Endothelial cell of umbilical vein (primary cell): ENCODE data around the gene CACNA2D3. TPM values are rescaled to one million over a fixed set of nuclear protein-coding genes. Genes with fewer than 3 reads are reported as not detected.

Experiments
- BruUV-seq: library from RNA; stranded (reverse); fragments of 400-500 nt; replicated peaks from 2 replicates; lab custom pipeline; 2021; lab: Mats Ljungman, UMichigan
- CTCF ChIA-PET: fragments of 300-600, 350-600 bp; sonication (Branson Sonifier 250); formaldehyde crosslinking; loops from one replicate; lab custom pipeline; 2021; ENCODE audit warnings: antibody characterized with exemption, inconsistent platforms; lab: Charles Lee
- POLR2A ChIA-PET: fragments of 300-600, 350-600 bp; sonication (Branson Sonifier 250); formaldehyde crosslinking; loops from one replicate; lab custom pipeline; 2021; ENCODE audit warnings: antibody characterized with exemption, inconsistent platforms; lab: Charles Lee
- DNase-seq: peaks from one replicate; pipeline ENCODE4 v3.0.0-alpha.2; 2011; ENCODE audit warnings: low read depth, low spot score
- FAIRE-seq: peaks from 2 replicates; lab custom pipeline; 2011; peaks lifted over from hg19 to GRCh38; lab: Jason Lieb, UNC
- H2AFZ ChIP-seq: 2 replicates; pipeline ENCODE4 v1.6.0; 2012; ENCODE audit warnings: low read depth, low read length, control low read depth, inconsistent platforms
- H3K27ac ChIP-seq: 2 replicates; pipeline ENCODE4 v1.5.1; 2011; ENCODE audit warnings: low read depth, mild to moderate bottlenecking, control low read depth, low read length, moderate library complexity; ENCODE audit not compliant: insufficient read depth
- H3K27me3 ChIP-seq, 2 experiments: 2 replicates each; pipeline versions ENCODE4 v1.6.0 to v1.6.1; 2011; ENCODE audit warnings: low read length in 2 of 2, mixed read lengths in 1 of 2; ENCODE audit not compliant: control insufficient read depth in 2 of 2, insufficient read depth in 2 of 2
- H3K36me3 ChIP-seq, 2 experiments: 2 replicates in 1 of 2; 3 replicates in 1 of 2; pipeline ENCODE4 v1.5.1; 2011; ENCODE audit warnings: low read length in 2 of 2, mild to moderate bottlenecking in 1 of 2, moderate library complexity in 1 of 2; ENCODE audit not compliant: control insufficient read depth in 2 of 2, insufficient read depth in 2 of 2; ENCODE audit errors: extremely low read depth in 1 of 2
- H3K4me1 ChIP-seq: 3 replicates; pipeline ENCODE4 v1.5.1; 2011; ENCODE audit warnings: mild to moderate bottlenecking, low read length; ENCODE audit not compliant: control insufficient read depth, insufficient read depth; ENCODE audit errors: extremely low read depth
- H3K4me2 ChIP-seq: 2 replicates; pipeline ENCODE4 v1.6.1; 2011; ENCODE audit warnings: low read length, control low read depth, mixed read lengths; ENCODE audit not compliant: insufficient read depth
- H3K4me3 ChIP-seq, 3 experiments: fragments of 200-600 bp in 1 of 3; sonication (generic), shearing (Covaris generic) in 1 of 3; replicated peaks in 1 of 3; 2 replicates each; pipeline ENCODE4 v1.5.1; 2011 to 2016; ENCODE audit warnings: control low read depth in 3 of 3, low read length in 3 of 3, mild to moderate bottlenecking in 2 of 3, inconsistent platforms in 1 of 3, low read depth in 1 of 3, moderate library complexity in 1 of 3; ENCODE audit not compliant: insufficient read depth in 1 of 3
- H3K79me2 ChIP-seq: 2 replicates; pipeline ENCODE4 v1.6.0; 2012; ENCODE audit warnings: low read length, inconsistent platforms; ENCODE audit not compliant: control insufficient read depth, insufficient read depth
- H3K9ac ChIP-seq: replicated peaks from 2 replicates; pipeline ENCODE3; 2011; ENCODE audit warnings: low read length, control low read depth; ENCODE audit not compliant: insufficient read depth; ENCODE audit errors: extremely low read depth
- H3K9me1 ChIP-seq: replicated peaks from 3 replicates; pipeline ENCODE4 v1.6.0; 2011; ENCODE audit warnings: mild to moderate bottlenecking, low read length; ENCODE audit not compliant: control insufficient read depth, insufficient read depth; ENCODE audit errors: extremely low read depth
- H3K9me3 ChIP-seq: replicated peaks from 2 replicates; pipeline ENCODE4 v1.5.1; 2012; ENCODE audit warnings: low read length, inconsistent platforms; ENCODE audit not compliant: control insufficient read depth, insufficient read depth
- H4K20me1 ChIP-seq: replicated peaks from 2 replicates; pipeline ENCODE3; 2011; ENCODE audit warnings: mild to moderate bottlenecking, low read length; ENCODE audit not compliant: control insufficient read depth, insufficient read depth; ENCODE audit errors: extremely low read depth
- EZH2 ChIP-seq: IDR thresholded peaks from 2 replicates; pipeline ENCODE4 v1.6.1; 2012; ENCODE audit warnings: borderline replicate concordance, low read depth, mild to moderate bottlenecking, moderate library complexity, low read length, inconsistent platforms; ENCODE audit not compliant: severe bottlenecking
- FOS ChIP-seq: IDR thresholded peaks from 2 replicates; pipeline ENCODE4 v1.6.1; 2011; ENCODE audit warnings: mild to moderate bottlenecking, low read length, moderate library complexity, borderline replicate concordance; ENCODE audit not compliant: insufficient read depth
- GATA2 ChIP-seq: IDR thresholded peaks from 2 replicates; pipeline ENCODE4 v1.7.0; 2011; ENCODE audit warnings: low read depth, mild to moderate bottlenecking, moderate library complexity, mixed read lengths, low read length; ENCODE audit not compliant: insufficient read length, insufficient read depth
- JUN ChIP-seq: IDR thresholded peaks from 2 replicates; pipeline ENCODE4 v1.6.1; 2011; ENCODE audit warnings: borderline replicate concordance, low read depth; ENCODE audit not compliant: insufficient read length, insufficient read depth
- MYC ChIP-seq: IDR thresholded peaks from one replicate; pipeline ENCODE4 v1.6.1; 2011; ENCODE audit warnings: mild to moderate bottlenecking, low read depth, low read length
- POLR2A ChIP-seq: IDR thresholded peaks from 2 replicates; pipeline ENCODE4 v1.6.1; 2012; ENCODE audit warnings: low read depth, mild to moderate bottlenecking, control low read depth, low read length
- POLR2AphosphoS5 ChIP-seq: IDR thresholded peaks from 2 replicates; pipeline ENCODE4 v1.6.1; 2012; ENCODE audit warnings: low read depth, mild to moderate bottlenecking, control low read depth, low read length, moderate library complexity; ENCODE audit not compliant: insufficient read depth
- dilution Hi-C: fragments of 300-500 bp; cut with MboI; formaldehyde crosslinking; loops from one replicate; pipeline ENCODE4 v1.15.0; 2019; ENCODE audit warnings: low sequenced_read_pairs; ENCODE audit not compliant: extremely low pct_ligation_motif_present
- intact Hi-C: fragments of 100-400 bp; cut with micrococcal nuclease; formaldehyde crosslinking; loops from one replicate; pipeline ENCODE4 v1.10.0; 2022
- polyA plus RNA-seq, 4 experiments: library from polyadenylated mRNA; depleted of rRNA in 3 of 4; stranded (reverse) in 3 of 4; unstranded in 1 of 4; fragments of >200 nt; gene quantifications; 2 replicates each; pipeline versions ENCODE4 v1.2.1 to v1.2.3, GENCODE V29; 2011 to 2012; ENCODE audit warnings: missing spikeins in 1 of 4
- total RNA-seq: library from RNA; stranded (reverse); gene quantifications from 2 replicates; pipeline ENCODE4 v1.2.3, GENCODE V29; 2021
- TF ChIP-seq, protein P1 (sequence below): IDR thresholded peaks from 2 replicates; pipeline ENCODE4 v1.6.1; 2011; ENCODE audit not compliant: insufficient read depth, insufficient read length
- TF ChIP-seq, protein P2 (sequence below), 2 donors: IDR thresholded peaks; 1 replicate in 1 of 2; 2 replicates in 1 of 2; pipeline ENCODE4 v1.5.1; 2011; ENCODE audit warnings: low read length in 2 of 2, mild to moderate bottlenecking in 2 of 2, moderate library complexity in 2 of 2, control low read depth in 1 of 2, inconsistent platforms in 1 of 2, low read depth in 1 of 2; ENCODE audit not compliant: insufficient read depth in 1 of 2; ENCODE audit errors: extremely low read depth in 1 of 2

Gene CACNA2D3
- total and polyA plus RNA-seq, 2 donors (not counting 3 experiments of a cell fraction or from before 2014, with no cell fraction given) = not detected

DNA sequence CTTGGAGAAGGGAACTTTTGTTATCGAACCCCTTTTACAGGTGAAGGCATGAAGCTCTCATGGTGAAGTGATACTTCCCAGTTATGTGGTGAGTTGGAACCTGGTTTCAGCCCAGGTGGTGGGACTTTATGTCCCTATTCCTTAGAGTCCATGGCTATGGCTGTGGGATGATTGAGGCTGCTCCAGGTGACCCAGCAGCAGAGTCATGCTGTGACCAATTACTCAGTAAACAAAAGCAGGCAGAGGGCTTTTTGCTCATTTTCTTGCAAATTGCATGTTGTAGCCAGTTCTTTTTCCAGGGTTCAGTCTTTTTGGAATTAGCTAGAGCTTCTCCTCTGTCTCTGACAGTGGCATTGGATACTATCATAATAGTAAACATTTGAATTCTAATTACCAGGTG lies 70.7 kb downstream of the CACNA2D3 start:
- Histone ChIP-seq H3K79me2 (no peaks in the 10 kb centered on the region), H3K9ac (no peak overlapping the region), H2AFZ (no peak overlapping the region), H3K27ac (no peak overlapping the region), H3K4me3 (no peak overlapping the region), H3K36me3 (no peaks in the 10 kb centered on the region), H3K27me3 (no peaks in the 10 kb centered on the region), H3K9me3 (peaks cover 5% of the 10 kb centered on the region), H3K4me1 (no peaks in the 10 kb centered on the region), H3K9me1 (no peaks in the 10 kb centered on the region), H3K4me2 (no peak overlapping the region), H4K20me1 (no peaks in the 10 kb centered on the region)
- no peak for TF ChIP-seq JUN
- no peak for DNase-seq
- FAIRE-seq = no peak
- no TSS peak for BruUV-seq
- POLR2A ChIA-PET = no interaction called here
- intact Hi-C loops = no loop called here
- CTCF ChIA-PET = no interaction called here
- dilution Hi-C loops = no loop called here

DNA sequence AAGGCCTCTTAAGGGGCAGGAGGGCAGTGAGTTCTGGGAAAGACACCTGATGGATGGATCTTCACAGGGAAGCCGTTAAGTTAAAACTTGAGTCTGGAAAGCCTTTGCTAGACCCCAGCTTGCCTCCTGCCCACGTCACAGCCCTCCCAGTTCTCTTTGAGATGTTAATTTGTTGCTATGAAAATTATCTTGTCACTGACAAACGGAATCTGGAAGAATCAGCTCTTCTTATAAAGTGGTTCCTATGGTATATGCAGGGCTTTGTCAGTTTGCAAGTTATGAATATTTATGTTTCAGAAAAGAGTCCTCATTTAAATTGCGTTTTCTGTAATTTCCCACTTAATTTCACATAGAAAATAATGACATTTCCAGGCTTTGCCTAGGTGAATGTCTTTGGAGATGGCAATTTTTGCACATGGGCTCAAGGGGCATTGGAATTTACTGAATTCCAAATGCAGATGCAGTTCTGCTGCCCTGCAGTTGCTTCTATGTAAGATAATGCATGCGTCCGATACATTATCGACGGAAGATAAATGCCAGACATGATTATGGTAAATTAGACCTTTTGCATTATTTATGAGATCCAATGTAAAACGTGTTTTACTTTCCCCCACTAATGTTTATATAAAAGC lies 74.1 kb downstream of the CACNA2D3 start:
- POLR2A ChIA-PET = no interaction called here
- dilution Hi-C loops (no loop called here), intact Hi-C loops (no loop called here)
- Histone ChIP-seq H3K9me3 (peaks cover 4% of the 10 kb centered on the region), H3K4me2 (no peak overlapping the region), H3K36me3 (no peaks in the 10 kb centered on the region), H3K9ac (no peak overlapping the region), H3K27ac (no peak overlapping the region), H3K4me1 (no peaks in the 10 kb centered on the region), H2AFZ (no peak overlapping the region), H3K4me3 (no peak overlapping the region), H4K20me1 (no peaks in the 10 kb centered on the region), H3K79me2 (no peaks in the 10 kb centered on the region), H3K27me3 (no peaks in the 10 kb centered on the region), H3K9me1 (no peaks in the 10 kb centered on the region)
- TF ChIP-seq, protein P1, sequence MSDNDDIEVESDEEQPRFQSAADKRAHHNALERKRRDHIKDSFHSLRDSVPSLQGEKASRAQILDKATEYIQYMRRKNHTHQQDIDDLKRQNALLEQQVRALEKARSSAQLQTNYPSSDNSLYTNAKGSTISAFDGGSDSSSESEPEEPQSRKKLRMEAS = no peak
- TF ChIP-seq GATA2 = no peak
- no peak for TF ChIP-seq MYC
- TF ChIP-seq, protein P2, sequence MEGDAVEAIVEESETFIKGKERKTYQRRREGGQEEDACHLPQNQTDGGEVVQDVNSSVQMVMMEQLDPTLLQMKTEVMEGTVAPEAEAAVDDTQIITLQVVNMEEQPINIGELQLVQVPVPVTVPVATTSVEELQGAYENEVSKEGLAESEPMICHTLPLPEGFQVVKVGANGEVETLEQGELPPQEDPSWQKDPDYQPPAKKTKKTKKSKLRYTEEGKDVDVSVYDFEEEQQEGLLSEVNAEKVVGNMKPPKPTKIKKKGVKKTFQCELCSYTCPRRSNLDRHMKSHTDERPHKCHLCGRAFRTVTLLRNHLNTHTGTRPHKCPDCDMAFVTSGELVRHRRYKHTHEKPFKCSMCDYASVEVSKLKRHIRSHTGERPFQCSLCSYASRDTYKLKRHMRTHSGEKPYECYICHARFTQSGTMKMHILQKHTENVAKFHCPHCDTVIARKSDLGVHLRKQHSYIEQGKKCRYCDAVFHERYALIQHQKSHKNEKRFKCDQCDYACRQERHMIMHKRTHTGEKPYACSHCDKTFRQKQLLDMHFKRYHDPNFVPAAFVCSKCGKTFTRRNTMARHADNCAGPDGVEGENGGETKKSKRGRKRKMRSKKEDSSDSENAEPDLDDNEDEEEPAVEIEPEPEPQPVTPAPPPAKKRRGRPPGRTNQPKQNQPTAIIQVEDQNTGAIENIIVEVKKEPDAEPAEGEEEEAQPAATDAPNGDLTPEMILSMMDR (IDR thresholded peaks at IDR 0.05; ENCODE audit: extremely low read depth in 1 of 2, insufficient read depth in 1 of 2, low read depth in 1 of 2, low read length in 2 of 2) = no peak
- TF ChIP-seq JUN = no peak
- no peak for TF ChIP-seq EZH2
- no peak for TF ChIP-seq FOS
- TF ChIP-seq POLR2AphosphoS5 = no peak
- no peak for TF ChIP-seq POLR2A
- no peak for FAIRE-seq
- no peak for DNase-seq
- BruUV-seq = no TSS peak
- CTCF ChIA-PET = no interaction called here
